Measurements from ENCODE around the gene AMY1C.

AMY1C gene

DNA sequence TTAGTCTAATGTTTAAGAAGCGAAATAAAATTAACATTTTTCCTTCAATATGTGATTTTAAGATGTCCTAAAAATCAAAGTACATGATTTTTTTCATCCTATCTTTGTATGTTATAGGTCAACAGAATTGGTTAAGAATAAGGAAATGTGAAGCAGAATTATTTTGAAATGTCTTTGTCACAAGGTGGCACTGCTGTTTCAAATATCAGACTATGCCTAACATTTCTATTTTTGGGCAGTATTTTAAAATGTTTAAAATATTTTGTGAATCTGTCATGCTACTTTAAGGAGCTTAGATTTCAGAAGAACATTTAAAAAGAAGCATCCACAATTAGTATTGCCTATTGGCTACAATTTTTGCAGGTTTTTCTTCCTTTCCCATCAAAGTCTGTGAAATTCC, 38.7 kb downstream of the AMY1C start:
- no peak for TF ChIP-seq EZH2phosphoT487 (IDR thresholded peaks at IDR 0.05; ENCODE audit: low read depth)
- TF ChIP-seq, protein P1, sequence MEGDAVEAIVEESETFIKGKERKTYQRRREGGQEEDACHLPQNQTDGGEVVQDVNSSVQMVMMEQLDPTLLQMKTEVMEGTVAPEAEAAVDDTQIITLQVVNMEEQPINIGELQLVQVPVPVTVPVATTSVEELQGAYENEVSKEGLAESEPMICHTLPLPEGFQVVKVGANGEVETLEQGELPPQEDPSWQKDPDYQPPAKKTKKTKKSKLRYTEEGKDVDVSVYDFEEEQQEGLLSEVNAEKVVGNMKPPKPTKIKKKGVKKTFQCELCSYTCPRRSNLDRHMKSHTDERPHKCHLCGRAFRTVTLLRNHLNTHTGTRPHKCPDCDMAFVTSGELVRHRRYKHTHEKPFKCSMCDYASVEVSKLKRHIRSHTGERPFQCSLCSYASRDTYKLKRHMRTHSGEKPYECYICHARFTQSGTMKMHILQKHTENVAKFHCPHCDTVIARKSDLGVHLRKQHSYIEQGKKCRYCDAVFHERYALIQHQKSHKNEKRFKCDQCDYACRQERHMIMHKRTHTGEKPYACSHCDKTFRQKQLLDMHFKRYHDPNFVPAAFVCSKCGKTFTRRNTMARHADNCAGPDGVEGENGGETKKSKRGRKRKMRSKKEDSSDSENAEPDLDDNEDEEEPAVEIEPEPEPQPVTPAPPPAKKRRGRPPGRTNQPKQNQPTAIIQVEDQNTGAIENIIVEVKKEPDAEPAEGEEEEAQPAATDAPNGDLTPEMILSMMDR (IDR thresholded peaks at IDR 0.05; ENCODE audit: low read depth, low read length) = peak; percentile 63
- Histone ChIP-seq H3K4me3 (ENCODE audit: low read length) (no peak overlapping the region), H3K36me3 (replicated peaks; ENCODE audit: low read depth, low read length) (peaks cover 18% of the 10 kb centered on the region), H3K27ac (ENCODE audit: low read length) (peak overlapping the region; percentile 92), H4K20me1 (ENCODE audit: insufficient read depth, low read length) (no peaks in the 10 kb centered on the region), H3K9me3 (ENCODE audit: insufficient read depth, low read length) (peaks cover 7% of the 10 kb centered on the region; the same call in 1 of the 2 replicates), H2AFZ (ENCODE audit: low read depth, low read length) (peak overlapping the region; percentile 58; the same call in 1 of the 2 replicates), H3K4me2 (ENCODE audit: low read length) (peak overlapping the region; percentile 36), H3K9ac (ENCODE audit: low read length) (peak overlapping the region; percentile 69), H3K27me3 (ENCODE audit: low read depth, low read length) (no peaks in the 10 kb centered on the region), H3K4me1 (ENCODE audit: low read length) (peaks cover 38% of the 10 kb centered on the region), H3K79me2 (ENCODE audit: low read length) (no peaks in the 10 kb centered on the region)

DNA sequence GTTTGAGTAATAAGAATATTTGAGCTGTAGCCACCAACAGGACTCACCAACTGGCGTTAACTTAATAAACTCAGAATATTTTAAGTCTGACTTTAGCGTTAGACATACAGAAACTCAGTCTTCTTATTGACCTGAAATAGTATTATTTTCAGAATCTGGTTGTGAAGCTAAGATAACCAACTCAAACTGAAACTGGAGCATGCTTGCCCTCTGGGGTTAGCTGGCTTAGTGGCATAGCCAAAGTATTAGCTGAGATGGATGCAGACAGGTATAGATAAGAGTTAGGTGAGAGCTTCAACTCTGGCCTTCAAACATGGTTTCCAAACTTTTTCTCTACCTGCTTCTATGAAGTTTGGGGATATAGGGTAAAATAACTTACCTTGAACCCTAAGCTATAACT, 40.5 kb downstream of the AMY1C start:
- no peaks in the 10 kb centered on the region for H3K27me3 ChIP-seq (ENCODE audit: low read depth, low read length)
- H3K36me3 ChIP-seq (replicated peaks; ENCODE audit: low read depth, low read length) = peaks cover 28% of the 10 kb centered on the region
- H3K4me1 ChIP-seq (ENCODE audit: low read length) = peaks cover 38% of the 10 kb centered on the region
- no peak for TF ChIP-seq EZH2phosphoT487 (IDR thresholded peaks at IDR 0.05; ENCODE audit: low read depth)
- TF ChIP-seq, protein P1 (IDR thresholded peaks at IDR 0.05; ENCODE audit: low read depth, low read length) = no peak
- H4K20me1 ChIP-seq (ENCODE audit: insufficient read depth, low read length) = no peaks in the 10 kb centered on the region
- no peak overlapping the region for H2AFZ ChIP-seq (ENCODE audit: low read depth, low read length)
- peak overlapping the region; percentile 36 for H3K4me2 ChIP-seq (ENCODE audit: low read length)
- peaks cover 7% of the 10 kb centered on the region; the same call in 1 of the 2 replicates for H3K9me3 ChIP-seq (ENCODE audit: insufficient read depth, low read length)
- H3K79me2 ChIP-seq (ENCODE audit: low read length) = no peaks in the 10 kb centered on the region
- peak overlapping the region; percentile 92 for H3K27ac ChIP-seq (ENCODE audit: low read length)
- 0 out of 2 replicates have a peak overlapping the region, but pooled peaks have one; percentile 22 for H3K4me3 ChIP-seq (ENCODE audit: low read length)
- H3K9ac ChIP-seq (ENCODE audit: low read length) = peak overlapping the region; percentile 69

Measured in OCI-LY3 (cell line).